Measurements from ENCODE around the gene AXIN1.
A peak's percentile ranks its signal among the peaks of the same experiment; 100 is the strongest.

The AXIN1 gene

DNA sequence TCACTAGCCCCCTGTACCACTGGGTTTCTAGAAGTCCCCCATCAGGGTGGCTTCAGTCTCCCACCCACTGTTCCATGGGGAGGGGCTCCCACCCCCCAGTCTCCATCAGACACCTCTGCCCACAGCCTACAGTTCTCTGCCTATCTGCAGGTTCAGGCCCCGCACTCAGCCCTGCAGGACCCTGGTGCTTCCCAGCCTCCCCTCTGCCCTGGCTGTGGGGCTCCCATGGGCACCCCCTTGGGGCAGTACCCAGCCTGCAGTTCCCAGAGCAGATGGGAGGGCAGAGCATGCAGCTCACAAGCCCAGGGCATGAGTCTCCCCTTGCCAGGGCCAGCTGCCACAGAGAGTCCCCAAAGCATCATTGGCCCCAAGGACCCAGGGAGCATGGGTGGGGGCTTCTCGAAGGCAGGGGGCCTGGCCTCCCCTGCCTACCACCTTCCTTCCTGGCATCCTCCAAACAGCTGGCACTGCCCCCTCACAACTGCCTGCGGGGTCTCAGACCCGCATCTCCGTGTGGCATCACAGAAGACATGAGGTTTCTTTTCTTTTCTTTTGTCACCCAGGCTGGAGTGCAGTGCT lies 20.6 kb upstream of the AXIN1 start:
- CTCF ChIA-PET, result no interaction called here
- TF ChIP-seq, protein P1, sequence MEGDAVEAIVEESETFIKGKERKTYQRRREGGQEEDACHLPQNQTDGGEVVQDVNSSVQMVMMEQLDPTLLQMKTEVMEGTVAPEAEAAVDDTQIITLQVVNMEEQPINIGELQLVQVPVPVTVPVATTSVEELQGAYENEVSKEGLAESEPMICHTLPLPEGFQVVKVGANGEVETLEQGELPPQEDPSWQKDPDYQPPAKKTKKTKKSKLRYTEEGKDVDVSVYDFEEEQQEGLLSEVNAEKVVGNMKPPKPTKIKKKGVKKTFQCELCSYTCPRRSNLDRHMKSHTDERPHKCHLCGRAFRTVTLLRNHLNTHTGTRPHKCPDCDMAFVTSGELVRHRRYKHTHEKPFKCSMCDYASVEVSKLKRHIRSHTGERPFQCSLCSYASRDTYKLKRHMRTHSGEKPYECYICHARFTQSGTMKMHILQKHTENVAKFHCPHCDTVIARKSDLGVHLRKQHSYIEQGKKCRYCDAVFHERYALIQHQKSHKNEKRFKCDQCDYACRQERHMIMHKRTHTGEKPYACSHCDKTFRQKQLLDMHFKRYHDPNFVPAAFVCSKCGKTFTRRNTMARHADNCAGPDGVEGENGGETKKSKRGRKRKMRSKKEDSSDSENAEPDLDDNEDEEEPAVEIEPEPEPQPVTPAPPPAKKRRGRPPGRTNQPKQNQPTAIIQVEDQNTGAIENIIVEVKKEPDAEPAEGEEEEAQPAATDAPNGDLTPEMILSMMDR (IDR thresholded peaks at IDR 0.05; ENCODE audit: control extremely low read depth, extremely low read depth, low read depth, missing control alignments), result no peak
- no peak for DNase-seq (ENCODE audit: extremely low spot score)
- POLR2A ChIA-PET, result no interaction called here

DNA sequence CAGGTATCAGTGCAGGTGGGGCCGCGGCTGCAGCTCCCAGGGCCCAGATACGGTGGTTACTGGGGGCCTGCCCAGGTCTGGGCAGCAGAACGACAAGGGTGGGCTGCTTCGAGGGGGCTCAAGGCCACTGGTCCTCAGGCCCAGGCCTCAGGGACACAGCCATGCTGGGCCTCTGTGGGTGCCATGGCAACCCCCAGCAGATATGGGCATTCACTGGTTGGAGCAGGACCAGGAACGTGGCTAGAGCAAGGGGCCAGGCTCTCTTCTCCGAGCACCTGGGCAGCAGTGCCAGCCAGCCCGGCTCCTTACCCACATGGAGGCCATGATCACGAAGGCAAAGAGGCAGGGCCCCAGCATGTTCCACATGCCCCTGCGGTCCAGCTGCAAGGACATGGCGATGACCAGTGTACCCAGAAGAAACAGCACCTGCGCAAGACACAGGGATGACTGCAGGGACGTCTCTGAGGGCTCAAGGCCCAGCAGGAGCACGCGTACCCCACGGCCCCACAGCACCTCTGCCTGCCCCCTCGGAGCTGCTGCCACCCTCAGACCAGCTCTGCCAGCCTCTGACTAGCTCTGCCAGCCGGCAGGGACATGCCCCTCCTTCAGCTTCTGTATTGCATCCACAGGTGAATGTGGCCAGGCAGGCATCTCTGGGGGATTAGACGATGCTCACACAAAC lies 19.9 kb upstream of the AXIN1 start:
- ChIA-PET POLR2A (interaction anchor here (0.9 kb wide), 1 partner anchor 295 kb away, joined by 3 read pairs; no protein-coding TSS in a partner anchor), CTCF (no interaction called here)
- TF ChIP-seq, protein P1 (IDR thresholded peaks at IDR 0.05; ENCODE audit: control extremely low read depth, extremely low read depth, low read depth, missing control alignments), result no peak
- DNase-seq (ENCODE audit: extremely low spot score), result no peak

DNA sequence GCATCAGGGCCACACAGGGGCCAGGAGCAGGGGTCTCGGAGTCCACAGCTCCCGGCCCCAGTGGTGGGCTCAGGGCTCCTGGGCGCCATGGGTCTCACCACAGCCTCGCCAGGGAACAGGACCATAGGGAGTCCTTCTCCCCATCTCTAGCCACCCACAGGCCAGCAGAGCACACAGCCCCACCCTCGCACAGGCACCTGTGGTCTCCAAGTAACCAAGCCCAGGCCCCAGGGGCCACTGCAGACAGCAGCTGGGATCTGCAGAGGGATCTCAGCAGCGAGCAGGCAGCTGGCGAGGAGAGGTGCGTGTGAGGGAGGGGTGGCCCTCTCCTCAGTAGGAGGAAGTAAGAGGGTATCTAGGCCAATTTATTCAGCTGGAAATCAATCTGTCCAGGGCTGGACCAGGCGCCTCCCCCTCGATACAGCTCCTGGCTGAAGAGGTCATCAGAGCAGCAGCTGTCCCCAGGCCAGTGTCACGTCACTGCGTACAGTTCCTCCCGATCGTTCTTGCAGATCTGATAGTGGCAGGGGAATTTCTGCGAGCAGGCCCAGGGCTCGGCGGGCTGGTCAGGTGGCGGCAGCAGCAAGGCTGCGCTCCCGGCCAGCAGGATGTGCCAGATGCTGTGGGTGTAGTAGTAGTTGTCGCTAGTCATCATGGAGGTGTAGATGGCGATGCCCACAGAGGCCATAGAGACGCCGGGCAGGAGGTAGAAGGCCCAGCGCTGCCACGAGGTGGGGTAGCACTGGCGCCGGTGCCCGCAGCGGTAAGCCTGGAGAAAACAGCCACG lies 19.2 kb upstream of the AXIN1 start:
- ChIA-PET POLR2A (interaction anchor here (0.9 kb wide), 1 partner anchor 294 kb away, joined by 3 read pairs; no protein-coding TSS in a partner anchor), CTCF (interaction anchor here (1.1 kb wide), 1 partner anchor 275 kb away, joined by 5 read pairs; no protein-coding TSS in a partner anchor)
- DNase-seq (ENCODE audit: extremely low spot score), result no peak
- TF ChIP-seq, protein P1 (IDR thresholded peaks at IDR 0.05; ENCODE audit: control extremely low read depth, extremely low read depth, low read depth, missing control alignments), result no peak

DNA sequence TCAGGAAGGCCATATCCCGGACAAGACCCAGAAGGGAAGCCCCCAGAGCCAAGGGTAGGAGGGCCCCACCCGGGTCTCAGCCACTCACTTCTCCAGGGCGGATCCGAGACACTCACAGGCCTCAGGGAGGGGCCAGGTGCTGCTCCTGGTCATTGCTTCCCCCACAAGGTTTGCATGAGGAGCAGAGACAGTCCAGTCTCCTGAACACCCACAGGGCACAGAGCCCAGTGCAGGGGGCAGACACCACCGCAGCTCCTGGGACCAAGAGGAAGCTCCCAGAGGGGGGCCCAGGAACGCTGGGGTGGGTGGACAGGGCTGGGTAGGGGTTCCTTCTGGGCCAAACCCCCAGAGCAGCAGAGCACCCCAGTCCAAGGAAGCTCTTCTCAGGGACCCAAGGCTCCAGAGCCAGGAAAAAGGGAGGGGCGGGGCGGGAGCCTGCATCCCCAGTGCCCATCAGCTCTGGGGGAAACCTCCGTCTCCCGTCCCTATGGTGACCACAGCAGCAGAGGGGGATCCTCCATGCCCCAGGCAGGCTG lies 18.5 kb upstream of the AXIN1 start:
- POLR2A ChIA-PET, result no interaction called here
- no peak for DNase-seq (ENCODE audit: extremely low spot score)
- CTCF ChIA-PET, result interaction anchor here (1.1 to 1.3 kb wide), 4 partner anchors 9 to 274 kb away, joined by 4 to 6 read pairs (median 4); no protein-coding TSS in a partner anchor
- TF ChIP-seq, protein P1 (IDR thresholded peaks at IDR 0.05; ENCODE audit: control extremely low read depth, extremely low read depth, low read depth, missing control alignments), result no peak

DNA sequence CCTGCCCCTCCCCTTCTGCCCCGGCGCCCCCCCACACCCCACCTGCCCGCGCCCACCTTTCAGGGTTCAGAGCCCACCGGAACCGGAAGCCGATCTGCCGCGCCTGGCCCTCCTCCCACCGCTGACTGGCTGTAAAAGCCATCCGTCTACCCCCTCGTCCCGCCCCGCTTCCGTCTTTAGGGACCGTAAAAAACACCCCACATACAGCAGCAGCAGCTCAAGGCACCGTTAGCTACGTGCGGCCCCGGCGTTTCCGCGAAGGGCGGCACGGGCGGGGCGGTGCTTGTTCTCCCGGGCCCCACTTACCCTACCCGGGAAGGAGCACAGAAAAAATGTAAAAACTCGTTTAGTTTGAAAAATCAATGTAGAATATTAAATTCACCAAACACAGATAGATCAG lies 17.9 kb upstream of the AXIN1 start, which contains the start of gene MRPL28:
MRPL28 (minus strand) TSS at position 96 of the 400 bp plus-strand sequence. CDS start 320 bp downstream, outside the sequence.
- TF ChIP-seq, protein P1 (IDR thresholded peaks at IDR 0.05; ENCODE audit: control extremely low read depth, extremely low read depth, low read depth, missing control alignments), result no peak
- CTCF ChIA-PET, result interaction anchor here (1.1 to 1.3 kb wide), 4 partner anchors 8 to 273 kb away, joined by 4 to 6 read pairs (median 4); no protein-coding TSS in a partner anchor
- POLR2A ChIA-PET, result no interaction called here
- peak; percentile 98 for DNase-seq (ENCODE audit: extremely low spot score)

DNA sequence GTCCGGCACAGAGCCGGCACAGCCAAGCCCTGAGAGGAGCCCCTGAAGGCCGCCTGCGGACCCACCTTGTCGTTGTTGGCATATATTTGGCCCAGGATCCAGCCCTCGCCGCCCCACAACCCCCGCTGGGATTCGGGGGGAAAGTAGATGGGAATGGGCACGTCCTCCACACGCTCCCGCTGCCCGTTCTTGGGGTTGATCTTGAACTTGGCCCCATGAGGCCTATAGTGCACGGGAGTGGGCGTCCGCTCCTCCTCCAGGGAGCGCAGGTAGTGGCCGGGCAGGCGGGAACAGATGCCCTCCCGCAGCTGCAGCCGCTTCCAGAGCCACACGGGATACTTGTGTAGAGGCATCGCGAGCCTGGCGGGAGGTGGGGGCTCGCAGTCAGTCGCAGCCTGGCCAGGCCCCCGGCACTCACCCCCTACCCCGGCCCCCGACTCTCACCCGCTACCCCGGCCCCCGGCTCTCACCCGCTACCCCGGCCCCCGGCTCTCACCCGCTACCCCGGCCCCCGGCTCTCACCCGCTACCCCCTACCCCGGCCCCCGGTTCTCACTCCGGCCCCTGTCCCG lies 17.4 kb upstream of the AXIN1 start:
- ChIA-PET POLR2A (no interaction called here), CTCF (interaction anchor here (1.2 to 1.3 kb wide), 5 partner anchors 8 to 304 kb away, joined by 4 to 6 read pairs (median 4); no protein-coding TSS in a partner anchor)
- DNase-seq (ENCODE audit: extremely low spot score), result no peak
- TF ChIP-seq, protein P1 (IDR thresholded peaks at IDR 0.05; ENCODE audit: control extremely low read depth, extremely low read depth, low read depth, missing control alignments), result no peak

Data from GM10248 (cell line).